WTC11 (cell line): ENCODE results near the gene FAM193B.

Experiments used
- AR ChIP-seq: fragments of 250-450 bp; sonication (Bioruptor Pico); IDR thresholded peaks from 2 replicates; pipeline ENCODE4 v1.9.0; 2021; ENCODE audit warnings: mild to moderate bottlenecking
- CREM ChIP-seq: sonication (generic); formaldehyde crosslinking; IDR thresholded peaks from 2 replicates; pipeline ENCODE4 v1.8.1; 2022; ENCODE audit warnings: mild to moderate bottlenecking, missing genetic modification reagents, moderate library complexity
- CTCF ChIP-seq: fragments of 200-600 bp; IDR thresholded peaks from 2 replicates; pipeline ENCODE4 v1.8.0; 2022; ENCODE audit warnings: antibody characterized with exemption
- FOXK1 ChIP-seq: sonication (generic); formaldehyde crosslinking; IDR thresholded peaks from 2 replicates; pipeline ENCODE4 v1.8.0; 2022; ENCODE audit warnings: mild to moderate bottlenecking, moderate library complexity, missing genetic modification reagents
- JUN ChIP-seq: sonication (generic); formaldehyde crosslinking; IDR thresholded peaks from 2 replicates; pipeline ENCODE4 v1.8.0; 2023; ENCODE audit warnings: mild to moderate bottlenecking, missing genetic modification reagents
- MAX ChIP-seq: sonication (generic); formaldehyde crosslinking; IDR thresholded peaks from 2 replicates; pipeline ENCODE4 v1.8.0; 2022; ENCODE audit warnings: mild to moderate bottlenecking, missing genetic modification reagents
- MYBL2 ChIP-seq: sonication (generic); formaldehyde crosslinking; IDR thresholded peaks from 2 replicates; pipeline ENCODE4 v1.8.1; 2023; ENCODE audit warnings: mild to moderate bottlenecking, moderate library complexity, missing genetic modification reagents
- NFE2L1 ChIP-seq: sonication (generic); formaldehyde crosslinking; IDR thresholded peaks from 2 replicates; pipeline ENCODE4 v1.8.1; 2023; ENCODE audit warnings: missing genetic modification reagents
- OVOL2 ChIP-seq: fragments of 250-450 bp; sonication (Bioruptor Pico); IDR thresholded peaks from 2 replicates; pipeline ENCODE4 v1.9.0; 2021; ENCODE audit warnings: mild to moderate bottlenecking, borderline replicate concordance
- PRRX2 ChIP-seq: fragments of 250-450 bp; sonication (Bioruptor Pico); IDR thresholded peaks from 2 replicates; pipeline ENCODE4 v1.8.0; 2021; ENCODE audit warnings: mild to moderate bottlenecking
- TCF7 ChIP-seq: sonication (generic); formaldehyde crosslinking; IDR thresholded peaks from 2 replicates; pipeline ENCODE4 v1.8.0; 2022; ENCODE audit warnings: mild to moderate bottlenecking, low read depth, missing genetic modification reagents, moderate library complexity
- TEAD4 ChIP-seq: sonication (generic); formaldehyde crosslinking; IDR thresholded peaks from 2 replicates; pipeline ENCODE4 v1.8.0; 2022; ENCODE audit warnings: mild to moderate bottlenecking, missing genetic modification reagents
- USF1 ChIP-seq: sonication (generic); formaldehyde crosslinking; IDR thresholded peaks from 2 replicates; pipeline ENCODE4 v1.8.0; 2022; ENCODE audit warnings: mild to moderate bottlenecking, missing genetic modification reagents

GRCh38 chr5:177498013-177498787 is 56.2 kb downstream of the FAM193B start:
- TF ChIP-seq MAX (CRISPR knock-in tag): peak; percentile 2; the same call in 1 of the 2 replicates
- TF ChIP-seq MYBL2: no peak
- no peak for TF ChIP-seq NFE2L1
- TF ChIP-seq CREM (CRISPR knock-in tag): no peak
- TF ChIP-seq CTCF: no peak
- TF ChIP-seq PRRX2 (CRISPR knock-in tag): no peak
- TF ChIP-seq JUN (CRISPR knock-in tag): no peak
- TF ChIP-seq AR (CRISPR knock-in tag): no peak
- no peak for TF ChIP-seq USF1 (CRISPR knock-in tag)
- TF ChIP-seq TEAD4 (CRISPR knock-in tag): no peak
- TF ChIP-seq TCF7 (CRISPR knock-in tag): no peak
- TF ChIP-seq OVOL2: no peak
- TF ChIP-seq FOXK1: 0 out of 2 replicates have a peak, but pooled peaks have one; percentile 9
